Upper lobe of left lung (tissue), 6 donors: ENCODE results near the gene SERTAD2. TPM values are rescaled to one million over a fixed set of nuclear protein-coding genes. Genes with fewer than 3 reads are reported as not detected.

ENCODE experiments used
- ATAC-seq, 2 donors: fragments of 200-7000 bp; cut with Tn5 transposase; one replicate each; pipeline ENCODE4 v1.9.1; 2022; ENCODE audit warnings: mild to moderate bottlenecking in 2 of 2, moderate library complexity in 2 of 2; ENCODE audit not compliant: low FRiP score in 2 of 2
- DNase-seq, 2 donors: peaks; one replicate each; pipeline ENCODE4 v3.0.0-alpha.2; 2019 to 2020
- H3K27ac ChIP-seq, 4 donors: fragments of 200-600 bp; sonication (generic); one replicate each; pipeline ENCODE4 v1.5.1; 2016 to 2019
- H3K27me3 ChIP-seq, 4 donors: fragments of 200-600 bp; sonication (generic); one replicate each; pipeline ENCODE4 v1.5.1; 2017 to 2019
- H3K36me3 ChIP-seq, 4 donors: fragments of 200-600 bp; sonication (generic); one replicate each; pipeline ENCODE4 v1.5.1; 2016 to 2019
- H3K4me1 ChIP-seq, 4 donors: fragments of 200-600 bp; sonication (generic); one replicate each; pipeline ENCODE4 v1.5.1; 2018 to 2019
- H3K4me3 ChIP-seq, 4 donors: fragments of 200-600 bp; sonication (generic); one replicate each; pipeline ENCODE4 v1.5.1; 2017 to 2019; ENCODE audit warnings: mild to moderate bottlenecking in 2 of 4, moderate library complexity in 1 of 4
- H3K9me3 ChIP-seq, 4 donors: fragments of 200-600 bp; sonication (generic); one replicate each; pipeline ENCODE4 v1.5.1; 2018 to 2019
- CTCF ChIP-seq, 6 experiments: fragments of 450-650 bp in 4 of 6; fragments of 200-600 bp in 2 of 6; sonication (generic) in 2 of 6; IDR thresholded peaks; one replicate each; pipeline ENCODE4 v1.5.1; 2016 to 2019; ENCODE audit warnings: antibody characterized with exemption in 6 of 6
- EP300 ChIP-seq, 4 donors: sonication (generic); formaldehyde crosslinking; IDR thresholded peaks; one replicate each; pipeline ENCODE4 v1.5.1; 2017; ENCODE audit warnings: antibody characterized with exemption in 4 of 4, control low read depth in 2 of 4
- POLR2A ChIP-seq, 4 donors: fragments of 450-650 bp; IDR thresholded peaks; one replicate each; pipeline ENCODE4 v1.5.1; 2016 to 2017; ENCODE audit warnings: antibody characterized with exemption in 4 of 4, mild to moderate bottlenecking in 2 of 4
- POLR2AphosphoS5 ChIP-seq, 2 donors: sonication (generic); formaldehyde crosslinking; IDR thresholded peaks; one replicate each; pipeline ENCODE4 v1.5.1; 2017; ENCODE audit warnings: antibody characterized with exemption in 2 of 2
- WGBS, 2 donors: methylation state at CpG; one replicate each; pipeline ENCODE4 v1.1.5; 2017 to 2018; 5-methylcytosine and 5-hydroxymethylcytosine counted together
- total RNA-seq, 6 donors: library from RNA; depleted of rRNA in 4 of 6; stranded (reverse); fragments of >200 nt in 4 of 6; gene quantifications; one replicate each; pipeline versions ENCODE4 v1.1.0 to v1.2.1, GENCODE V29; 2016 to 2021
- donor health status: DM: no; HTN: no; CAD: no; lungs with moderate emphysema.
- donor health status: DM: no; HTN: yes; CAD: no; lungs with severe emphysema.

Gene SERTAD2
- total RNA-seq: 10 to 100 TPM; 10.4 to 43.0 (median 20.0) TPM

GRCh38 chr2:64653109-64654062 is at the start of gene SERTAD2:
Gene SERTAD2 (minus strand): TSS chr2:64653913. CDS start chr2:64636871, 17,042 bp downstream.
- 0% methylated on average over 13 to 50 of the region's 109 CpGs for WGBS, 2 donors
- ATAC-seq (peak; percentile 90 to 95), DNase-seq (peak; percentile 92 to 97)
- Histone ChIP-seq H3K9me3 (no peaks in the 10 kb centered on the region), H3K27ac (peak within 1 kb of the TSS; percentile 98 to 100 (median 100)), H3K36me3 (no peaks in the 10 kb centered on the region), H3K4me3 (peak within 1 kb of the TSS; percentile 80 to 90 (median 88)), H3K27me3 (no peaks in the 10 kb centered on the region), H3K4me1 (peaks cover 28 to 54% (median 34%) of the 10 kb centered on the region in 4 donors)
- peak in 4 of 6 experiments; percentile 13 to 28 (median 15) for TF ChIP-seq CTCF (IDR thresholded peaks at IDR 0.05)
- peak; percentile 88 to 94 for TF ChIP-seq POLR2AphosphoS5 (IDR thresholded peaks at IDR 0.05)
- peak in 2 of 4 donors; percentile 87 to 96 for TF ChIP-seq POLR2A (IDR thresholded peaks at IDR 0.05)
- peak in 1 of 4 donors; percentile 4 for TF ChIP-seq EP300 (IDR thresholded peaks at IDR 0.05)

GRCh38 chr2:64700133-64700809 is 46.6 kb upstream of the SERTAD2 start:
- ATAC-seq (no peak), DNase-seq (no peak)
- no peaks in the 10 kb centered on the region for H3K9me3 ChIP-seq
- 84 to 89% methylated on average over 5 of the region's 5 CpGs for WGBS, 2 donors
- no peak for TF ChIP-seq EP300 (IDR thresholded peaks at IDR 0.05)
- TF ChIP-seq POLR2AphosphoS5 (IDR thresholded peaks at IDR 0.05): no peak
- TF ChIP-seq POLR2A (IDR thresholded peaks at IDR 0.05): no peak
- TF ChIP-seq CTCF (IDR thresholded peaks at IDR 0.05): no peak
- H3K4me1 ChIP-seq: peaks cover 0 to 11% (median 0%) of the 10 kb centered on the region in 4 donors
- no peak overlapping the region for H3K4me3 ChIP-seq
- H3K27me3 ChIP-seq: no peaks in the 10 kb centered on the region
- H3K36me3 ChIP-seq: no peaks in the 10 kb centered on the region
- no peak overlapping the region for H3K27ac ChIP-seq

- no peaks in the 10 kb centered on the region for H3K27me3 ChIP-seq
- H3K36me3 ChIP-seq: no peaks in the 10 kb centered on the region
- 88 to 90% methylated on average over 8 of the region's 8 CpGs for WGBS, 2 donors
- H3K4me3 ChIP-seq: no peak overlapping the region
- ATAC-seq (no peak), DNase-seq (no peak)
- H3K27ac ChIP-seq: no peak overlapping the region
- TF ChIP-seq POLR2AphosphoS5 (IDR thresholded peaks at IDR 0.05) (no peak), CTCF (IDR thresholded peaks at IDR 0.05) (no peak), POLR2A (IDR thresholded peaks at IDR 0.05) (no peak), EP300 (IDR thresholded peaks at IDR 0.05) (no peak)
- peaks cover 0 to 11% (median 0%) of the 10 kb centered on the region in 4 donors for H3K4me1 ChIP-seq
- no peaks in the 10 kb centered on the region for H3K9me3 ChIP-seq
These were observed 46.0 kb upstream of the SERTAD2 start for GRCh38 chr2:64699712-64700111.

GRCh38 chr2:64698668-64699444 is 45.1 kb upstream of the SERTAD2 start:
- no peak for ATAC-seq
- H3K4me3 ChIP-seq: no peak overlapping the region
- TF ChIP-seq POLR2AphosphoS5 (IDR thresholded peaks at IDR 0.05) (no peak), EP300 (IDR thresholded peaks at IDR 0.05) (no peak), POLR2A (IDR thresholded peaks at IDR 0.05) (no peak), CTCF (IDR thresholded peaks at IDR 0.05) (no peak)
- no peak for DNase-seq
- no peaks in the 10 kb centered on the region for H3K27me3 ChIP-seq
- H3K9me3 ChIP-seq: no peaks in the 10 kb centered on the region
- H3K27ac ChIP-seq: no peak overlapping the region
- 75 to 77% methylated on average over 3 to 4 of the region's 4 CpGs for WGBS, 2 donors
- peaks cover 0 to 11% (median 0%) of the 10 kb centered on the region in 4 donors for H3K4me1 ChIP-seq
- H3K36me3 ChIP-seq: no peaks in the 10 kb centered on the region
